Activated naive CD4-positive, alpha-beta T cell treated with anti-CD3 and anti-CD28 coated beads for 36 hours (primary cell): ENCODE measurements around the gene ACSL1. TPM values are rescaled to one million over a fixed set of nuclear protein-coding genes. Genes with fewer than 3 reads are reported as not detected.

ENCODE experiments used
- CTCF ChIA-PET: fragments of 350-600 bp; sonication (Branson Sonifier 250); formaldehyde crosslinking; loops from one replicate; lab custom pipeline; 2021; ENCODE audit warnings: antibody characterized with exemption; lab: Charles Lee
- DNase-seq: peaks from one replicate; pipeline ENCODE4 v3.0.0-alpha.2; 2020
- H3K27ac Mint-ChIP-seq: one replicate; pipeline ENCODE4 v1.8.0; 2021; ENCODE audit warnings: mild to moderate bottlenecking, mixed read lengths
- H3K27me3 Mint-ChIP-seq: one replicate; pipeline ENCODE4 v1.8.0; 2021; ENCODE audit warnings: low read depth, mixed read lengths
- H3K36me3 Mint-ChIP-seq: one replicate; pipeline ENCODE4 v1.8.0; 2021; ENCODE audit warnings: low read depth, mixed read lengths
- H3K4me1 Mint-ChIP-seq: one replicate; pipeline ENCODE4 v1.8.0; 2021; ENCODE audit warnings: low read depth, mixed read lengths
- H3K4me3 Mint-ChIP-seq: one replicate; pipeline ENCODE4 v1.8.0; 2021; ENCODE audit warnings: mild to moderate bottlenecking, moderate library complexity, mixed read lengths
- H3K9me3 Mint-ChIP-seq: one replicate; pipeline ENCODE4 v1.8.0; 2021; ENCODE audit warnings: mixed read lengths
- intact Hi-C: fragments of 100-400 bp; cut with micrococcal nuclease; formaldehyde crosslinking; loops from one replicate; pipeline ENCODE4 v1.15.1; 2023
- total RNA-seq, 2 experiments: library from RNA; stranded (reverse); gene quantifications; one replicate each; pipeline ENCODE4 v1.2.3, GENCODE V29; 2021

The ACSL1 gene
- total RNA-seq, 2 experiments from 2014 or later, result 29.8 to 31.9 TPM

GRCh38 chr4:184836613-184837012, 10.8 kb upstream of the ACSL1 start:
- Mint-ChIP-seq H3K27me3 (no peaks in the 10 kb centered on the region), H3K36me3 (no peaks in the 10 kb centered on the region), H3K4me3 (no peak overlapping the region), H3K9me3 (no peaks in the 10 kb centered on the region), H3K4me1 (no peaks in the 10 kb centered on the region), H3K27ac (no peak overlapping the region)
- intact Hi-C loops, result no loop called here
- no peak for DNase-seq
- CTCF ChIA-PET, result interaction anchor here (1.6 kb wide), 1 partner anchor 91 kb away, joined by 3 read pairs; no protein-coding TSS in a partner anchor

GRCh38 chr4:184833046-184833838, 7.5 kb upstream of the ACSL1 start:
- no peaks in the 10 kb centered on the region for H3K27me3 Mint-ChIP-seq
- no peak for DNase-seq
- H3K4me1 Mint-ChIP-seq, result no peaks in the 10 kb centered on the region
- no peaks in the 10 kb centered on the region for H3K36me3 Mint-ChIP-seq
- no peaks in the 10 kb centered on the region for H3K9me3 Mint-ChIP-seq
- H3K4me3 Mint-ChIP-seq, result no peak overlapping the region
- CTCF ChIA-PET, result interaction anchor here (0.6 kb wide), 1 partner anchor 173 kb away, joined by 3 read pairs; no protein-coding TSS in a partner anchor
- no peak overlapping the region for H3K27ac Mint-ChIP-seq
- intact Hi-C loops, result no loop called here

GRCh38 chr4:184831153-184831552, 5.4 kb upstream of the ACSL1 start:
- Mint-ChIP-seq H3K27ac (no peak overlapping the region), H3K4me1 (peaks cover 2% of the 10 kb centered on the region), H3K27me3 (no peaks in the 10 kb centered on the region), H3K36me3 (no peaks in the 10 kb centered on the region), H3K9me3 (no peaks in the 10 kb centered on the region), H3K4me3 (no peak overlapping the region)
- CTCF ChIA-PET, result no interaction called here
- intact Hi-C loops, result no loop called here
- DNase-seq, result no peak

- Mint-ChIP-seq H3K27ac (peak overlapping the region; percentile 57), H3K36me3 (peaks cover 5% of the 10 kb centered on the region), H3K9me3 (no peaks in the 10 kb centered on the region), H3K4me3 (peak overlapping the region; percentile 84), H3K4me1 (peaks cover 31% of the 10 kb centered on the region), H3K27me3 (no peaks in the 10 kb centered on the region)
- DNase-seq, result no peak
- CTCF ChIA-PET, result no interaction called here
- intact Hi-C loops, result loop anchor here (1.0 to 10.0 kb wide), 10 partner anchors 28 to 1322 kb away; partner anchors contain the start of genes CASP3, CCDC110, CENPU and CFAP97
These were observed 1.0 kb upstream of the ACSL1 start for GRCh38 chr4:184826691-184827270.

- CTCF ChIA-PET, result no interaction called here
- intact Hi-C loops, result loop anchor here (1.0 to 10.0 kb wide), 8 partner anchors 32 to 1321 kb away; partner anchors contain the start of genes CFAP97, ING2, IRF2 and RWDD4
- peaks cover 31% of the 10 kb centered on the region for H3K4me1 Mint-ChIP-seq
- no peaks in the 10 kb centered on the region for H3K9me3 Mint-ChIP-seq
- peak; percentile 58 for DNase-seq
- peak overlapping the region; percentile 78 for H3K4me3 Mint-ChIP-seq
- H3K36me3 Mint-ChIP-seq, result peaks cover 5% of the 10 kb centered on the region
- H3K27ac Mint-ChIP-seq, result peak overlapping the region; percentile 42
- H3K27me3 Mint-ChIP-seq, result no peaks in the 10 kb centered on the region
These were observed 450 bp downstream of the ACSL1 start for GRCh38 chr4:184825141-184825895.

- no peaks in the 10 kb centered on the region for H3K27me3 Mint-ChIP-seq
- H3K9me3 Mint-ChIP-seq, result no peaks in the 10 kb centered on the region
- peaks cover 31% of the 10 kb centered on the region for H3K4me1 Mint-ChIP-seq
- peak overlapping the region; percentile 42 for H3K27ac Mint-ChIP-seq
- no peak for DNase-seq
- CTCF ChIA-PET, result no interaction called here
- peaks cover 5% of the 10 kb centered on the region for H3K36me3 Mint-ChIP-seq
- intact Hi-C loops, result loop anchor here (1.0 to 10.0 kb wide), 10 partner anchors 31 to 1320 kb away; partner anchors contain the start of genes CFAP97, ING2, IRF2 and RWDD4
- peak overlapping the region; percentile 78 for H3K4me3 Mint-ChIP-seq
These were observed 1.0 kb downstream of the ACSL1 start for GRCh38 chr4:184824776-184825084.

GRCh38 chr4:184824081-184824775, 1.5 kb downstream of the ACSL1 start:
- Mint-ChIP-seq H3K27me3 (no peaks in the 10 kb centered on the region), H3K9me3 (no peaks in the 10 kb centered on the region), H3K4me1 (peaks cover 34% of the 10 kb centered on the region), H3K36me3 (peaks cover 5% of the 10 kb centered on the region), H3K4me3 (peak overlapping the region; percentile 78), H3K27ac (peak overlapping the region; percentile 37)
- CTCF ChIA-PET, result interaction anchor here (0.7 kb wide), 1 partner anchor 569 kb away, joined by 3 read pairs; no protein-coding TSS in a partner anchor
- DNase-seq, result peak; percentile 24
- intact Hi-C loops, result loop anchor here (2.0 to 10.0 kb wide), 7 partner anchors 77 to 1319 kb away; partner anchors contain the start of genes ING2, RWDD4, SLC25A4 and TRAPPC11

GRCh38 chr4:184823014-184823413, 2.8 kb downstream of the ACSL1 start:
- CTCF ChIA-PET, result interaction anchor here (0.7 to 1.1 kb wide), 3 partner anchors 76 to 157 kb away, joined by 3 to 4 read pairs (median 3); no protein-coding TSS in a partner anchor
- DNase-seq, result no peak
- no peaks in the 10 kb centered on the region for H3K27me3 Mint-ChIP-seq
- no peak overlapping the region for H3K4me3 Mint-ChIP-seq
- H3K4me1 Mint-ChIP-seq, result peaks cover 44% of the 10 kb centered on the region
- H3K9me3 Mint-ChIP-seq, result no peaks in the 10 kb centered on the region
- intact Hi-C loops, result loop anchor here (5.0 to 10.0 kb wide), 5 partner anchors 84 to 1318 kb away; partner anchors contain the start of genes ING2, RWDD4 and TRAPPC11
- peaks cover 5% of the 10 kb centered on the region for H3K36me3 Mint-ChIP-seq
- H3K27ac Mint-ChIP-seq, result no peak overlapping the region

GRCh38 chr4:184822356-184822755, 3.4 kb downstream of the ACSL1 start:
- Mint-ChIP-seq H3K36me3 (peaks cover 5% of the 10 kb centered on the region), H3K4me3 (no peak overlapping the region), H3K9me3 (no peaks in the 10 kb centered on the region), H3K4me1 (peaks cover 50% of the 10 kb centered on the region), H3K27me3 (no peaks in the 10 kb centered on the region), H3K27ac (no peak overlapping the region)
- DNase-seq, result no peak
- CTCF ChIA-PET, result interaction anchor here (0.7 to 1.1 kb wide), 3 partner anchors 75 to 156 kb away, joined by 3 to 4 read pairs (median 3); no protein-coding TSS in a partner anchor
- intact Hi-C loops, result loop anchor here (5.0 to 10.0 kb wide), 5 partner anchors 85 to 1318 kb away; partner anchors contain the start of genes ING2, RWDD4 and TRAPPC11

GRCh38 chr4:184821242-184821641, 4.5 kb downstream of the ACSL1 start:
- Mint-ChIP-seq H3K4me3 (no peak overlapping the region), H3K4me1 (peaks cover 56% of the 10 kb centered on the region), H3K9me3 (no peaks in the 10 kb centered on the region), H3K36me3 (peaks cover 5% of the 10 kb centered on the region), H3K27me3 (no peaks in the 10 kb centered on the region), H3K27ac (no peak overlapping the region)
- intact Hi-C loops, result loop anchor here (5.0 to 10.0 kb wide), 5 partner anchors 86 to 1316 kb away; partner anchors contain the start of genes ING2, RWDD4 and TRAPPC11
- no peak for DNase-seq
- CTCF ChIA-PET, result interaction anchor here (0.6 to 0.7 kb wide), 2 partner anchors 75 to 218 kb away, joined by 4 read pairs; no protein-coding TSS in a partner anchor

GRCh38 chr4:184819786-184820185, 6.0 kb downstream of the ACSL1 start:
- Mint-ChIP-seq H3K9me3 (no peaks in the 10 kb centered on the region), H3K4me3 (no peak overlapping the region), H3K4me1 (peaks cover 65% of the 10 kb centered on the region), H3K36me3 (peaks cover 5% of the 10 kb centered on the region), H3K27ac (no peak overlapping the region), H3K27me3 (no peaks in the 10 kb centered on the region)
- intact Hi-C loops, result loop anchor here (5.0 to 10.0 kb wide), 5 partner anchors 88 to 1315 kb away; partner anchors contain the start of genes ING2, RWDD4 and TRAPPC11
- no peak for DNase-seq
- CTCF ChIA-PET, result interaction anchor here (0.7 kb wide), 1 partner anchor 241 kb away, joined by 3 read pairs; no protein-coding TSS in a partner anchor
